SK-N-MC (cell line): ENCODE measurements around the gene RS1.

ENCODE experiments used
- EZH2 ChIP-seq: fragments of 200-600 bp; sonication (generic); IDR thresholded peaks from one replicate; pipeline ENCODE4 v1.6.1; 2017; ENCODE audit warnings: antibody characterized with exemption
- POLR2AphosphoS5 ChIP-seq: IDR thresholded peaks from 2 replicates; pipeline ENCODE4 v1.6.1; 2012; ENCODE audit warnings: mild to moderate bottlenecking, low read depth, low read length, borderline replicate concordance

GRCh38 chrX:18661273-18661672, 10.6 kb downstream of the RS1 start:
- TF ChIP-seq EZH2 (no peak), POLR2AphosphoS5 (no peak)
